Measurements from ENCODE around the gene ACTG1.

Gene ACTG1

DNA sequence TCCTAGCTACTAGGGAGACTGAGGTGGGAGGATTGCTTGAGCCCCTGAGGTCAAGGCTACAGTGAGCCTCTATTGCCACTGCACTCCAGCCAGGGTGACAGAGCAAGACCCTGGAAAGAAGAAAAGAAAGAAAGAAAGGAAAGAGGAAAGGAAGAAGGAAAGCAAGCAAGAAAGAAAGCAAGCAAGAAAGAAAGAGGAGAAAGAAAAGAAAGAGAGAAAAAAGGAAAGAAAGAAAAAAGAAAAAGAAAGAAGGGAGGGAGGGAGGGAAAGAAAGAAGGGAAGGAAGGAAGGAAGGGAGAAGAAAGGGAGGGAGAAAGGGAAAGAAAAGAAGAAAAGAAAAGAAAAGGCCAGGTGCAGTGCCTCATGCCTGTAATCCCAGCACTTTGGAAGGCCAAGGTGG is 9.0 kb downstream of the ACTG1 start:
- Histone ChIP-seq H3K4me2 (no peak overlapping the region), H3K27ac (no peak overlapping the region), H3K4me3 (no peak overlapping the region), H3K9me3 (no peaks in the 10 kb centered on the region), H3K27me3 (peaks cover 5% of the 10 kb centered on the region; the same call in 1 of the 2 replicates), H3K4me1 (peaks cover 8% of the 10 kb centered on the region), H3K9ac (no peak overlapping the region), H4K20me1 (peaks cover 20% of the 10 kb centered on the region), H3K36me3 (peaks cover 4% of the 10 kb centered on the region)
- TF ChIP-seq Cebpa-rat (IDR thresholded peaks at IDR 0.05) = no peak

DNA sequence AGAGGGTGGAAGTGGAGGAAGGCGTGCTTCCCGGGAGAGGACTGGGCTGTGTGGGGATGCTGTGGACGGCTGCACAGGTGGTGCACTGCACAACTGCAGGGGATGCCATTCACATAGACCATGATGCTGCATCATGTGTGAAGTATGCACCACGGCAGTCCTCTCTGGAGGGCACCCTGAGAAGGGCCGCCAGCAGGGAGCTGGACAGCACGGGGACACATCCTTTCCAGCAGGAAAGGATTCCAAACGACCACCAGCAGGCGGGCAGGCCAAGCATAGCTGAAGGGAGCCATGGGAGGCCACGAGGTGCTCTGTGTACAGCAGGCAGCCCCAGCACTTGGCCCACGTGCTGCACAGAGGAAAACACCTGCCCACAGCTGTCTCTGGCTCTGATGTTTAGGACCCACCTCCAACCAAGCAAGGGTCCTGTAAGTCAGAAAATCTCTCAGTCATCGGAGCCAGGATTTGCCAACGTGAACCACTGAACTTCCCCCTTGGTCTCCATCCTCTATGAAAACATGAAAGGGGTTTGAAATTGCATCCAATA is 10.1 kb downstream of the ACTG1 start:
- H3K9me3 ChIP-seq = no peaks in the 10 kb centered on the region
- H3K36me3 ChIP-seq = no peaks in the 10 kb centered on the region
- no peak overlapping the region for H3K4me2 ChIP-seq
- H4K20me1 ChIP-seq = peaks cover 9% of the 10 kb centered on the region
- H3K27me3 ChIP-seq = peaks cover 5% of the 10 kb centered on the region; the same call in 1 of the 2 replicates
- H3K4me1 ChIP-seq = no peaks in the 10 kb centered on the region
- no peak overlapping the region for H3K27ac ChIP-seq
- H3K4me3 ChIP-seq = no peak overlapping the region
- H3K9ac ChIP-seq = no peak overlapping the region
- TF ChIP-seq Cebpa-rat (IDR thresholded peaks at IDR 0.05) = no peak

DNA sequence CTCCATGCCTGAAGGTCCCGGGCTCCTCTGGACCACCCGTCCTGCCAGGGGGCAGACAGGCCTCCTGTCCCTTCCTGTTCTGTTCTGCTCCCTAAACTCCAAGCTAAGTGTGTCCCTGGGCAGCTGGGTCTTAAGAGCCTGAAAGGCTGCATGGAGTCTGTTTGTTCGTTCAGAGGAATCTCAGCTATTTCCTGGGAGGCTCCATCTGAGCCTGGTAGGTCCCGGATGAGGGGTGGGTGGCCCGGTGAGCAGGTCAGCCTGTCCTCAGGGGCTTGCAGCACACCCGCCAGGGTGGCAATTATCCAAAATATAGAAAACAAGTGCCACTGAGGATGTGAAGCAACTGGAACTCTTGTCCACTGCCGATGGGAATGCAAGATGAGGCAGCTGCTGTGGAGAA is 12.6 kb downstream of the ACTG1 start:
- no peak overlapping the region for H3K4me3 ChIP-seq
- H3K9me3 ChIP-seq = no peaks in the 10 kb centered on the region
- H3K36me3 ChIP-seq = no peaks in the 10 kb centered on the region
- H3K4me1 ChIP-seq = peaks cover under 1% of the 10 kb centered on the region
- H3K4me2 ChIP-seq = no peak overlapping the region
- H4K20me1 ChIP-seq = no peaks in the 10 kb centered on the region
- no peak for TF ChIP-seq Cebpa-rat (IDR thresholded peaks at IDR 0.05)
- H3K27ac ChIP-seq = no peak overlapping the region
- H3K27me3 ChIP-seq = peaks cover 5% of the 10 kb centered on the region; the same call in 1 of the 2 replicates
- H3K9ac ChIP-seq = no peak overlapping the region

DNA sequence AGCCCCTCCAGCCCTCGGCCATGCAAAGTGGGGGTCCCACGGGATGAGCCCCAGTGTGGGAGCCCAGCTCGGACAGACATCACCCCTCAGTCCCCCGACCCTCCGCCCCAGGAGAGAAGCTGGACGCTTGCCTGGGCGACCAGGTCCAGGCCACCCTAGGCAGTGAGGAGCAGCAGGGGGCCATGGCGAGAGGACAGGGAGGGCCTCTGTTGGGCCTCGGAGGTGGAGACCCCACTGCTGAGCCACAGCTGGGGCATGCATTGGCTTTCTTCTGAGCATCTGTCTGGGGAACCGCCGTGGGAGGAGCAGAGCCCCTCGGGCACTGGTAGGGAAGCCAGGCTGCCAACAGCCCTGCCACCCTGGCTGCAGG is 13.0 kb downstream of the ACTG1 start:
- H3K4me2 ChIP-seq = no peak overlapping the region
- TF ChIP-seq Cebpa-rat (IDR thresholded peaks at IDR 0.05) = no peak
- H3K9ac ChIP-seq = no peak overlapping the region
- H3K4me3 ChIP-seq = no peak overlapping the region
- no peaks in the 10 kb centered on the region for H4K20me1 ChIP-seq
- no peaks in the 10 kb centered on the region for H3K36me3 ChIP-seq
- peaks cover 5% of the 10 kb centered on the region; the same call in 1 of the 2 replicates for H3K27me3 ChIP-seq
- peaks cover 6% of the 10 kb centered on the region for H3K4me1 ChIP-seq
- H3K27ac ChIP-seq = no peak overlapping the region
- H3K9me3 ChIP-seq = no peaks in the 10 kb centered on the region

DNA sequence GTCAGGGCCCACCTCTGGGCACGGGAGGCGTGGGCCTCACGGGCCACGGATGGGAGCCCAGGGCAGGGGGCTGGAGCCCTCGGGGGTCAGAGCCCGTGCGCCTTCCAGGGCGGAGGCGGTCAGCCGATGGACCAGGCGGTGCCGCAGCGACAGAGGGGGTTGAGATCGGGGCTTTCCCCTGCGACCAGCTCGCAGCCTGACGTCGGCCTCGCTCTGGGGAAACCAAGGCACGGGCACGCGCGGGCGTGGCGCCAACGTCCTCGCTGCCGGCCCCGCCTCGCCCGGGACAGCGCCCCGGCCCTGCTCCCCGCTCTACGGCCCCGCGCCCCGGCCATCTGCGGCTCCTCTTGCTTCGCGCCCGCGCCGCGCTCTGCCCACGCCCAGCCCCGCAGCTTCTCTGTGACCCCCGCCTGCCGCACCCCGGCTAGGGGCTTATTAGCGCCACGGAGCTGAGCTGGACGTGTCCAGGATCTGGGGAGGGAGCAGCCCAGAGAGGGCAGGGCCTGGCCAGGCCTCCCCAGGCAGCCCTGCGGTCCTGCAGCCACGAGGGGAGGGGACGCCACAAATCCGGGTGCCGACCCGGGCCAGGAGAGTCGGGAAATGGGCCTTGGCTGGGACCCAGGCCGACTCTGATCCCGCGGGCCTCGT is 13.5 kb downstream of the ACTG1 start:
- Histone ChIP-seq H3K4me2 (no peak overlapping the region), H3K9ac (no peak overlapping the region), H3K27ac (no peak overlapping the region), H3K36me3 (no peaks in the 10 kb centered on the region), H3K9me3 (no peaks in the 10 kb centered on the region), H3K27me3 (peaks cover 5% of the 10 kb centered on the region; the same call in 1 of the 2 replicates), H3K4me3 (no peak overlapping the region), H3K4me1 (peaks cover 8% of the 10 kb centered on the region), H4K20me1 (no peaks in the 10 kb centered on the region)
- TF ChIP-seq Cebpa-rat (IDR thresholded peaks at IDR 0.05) = no peak

DNA sequence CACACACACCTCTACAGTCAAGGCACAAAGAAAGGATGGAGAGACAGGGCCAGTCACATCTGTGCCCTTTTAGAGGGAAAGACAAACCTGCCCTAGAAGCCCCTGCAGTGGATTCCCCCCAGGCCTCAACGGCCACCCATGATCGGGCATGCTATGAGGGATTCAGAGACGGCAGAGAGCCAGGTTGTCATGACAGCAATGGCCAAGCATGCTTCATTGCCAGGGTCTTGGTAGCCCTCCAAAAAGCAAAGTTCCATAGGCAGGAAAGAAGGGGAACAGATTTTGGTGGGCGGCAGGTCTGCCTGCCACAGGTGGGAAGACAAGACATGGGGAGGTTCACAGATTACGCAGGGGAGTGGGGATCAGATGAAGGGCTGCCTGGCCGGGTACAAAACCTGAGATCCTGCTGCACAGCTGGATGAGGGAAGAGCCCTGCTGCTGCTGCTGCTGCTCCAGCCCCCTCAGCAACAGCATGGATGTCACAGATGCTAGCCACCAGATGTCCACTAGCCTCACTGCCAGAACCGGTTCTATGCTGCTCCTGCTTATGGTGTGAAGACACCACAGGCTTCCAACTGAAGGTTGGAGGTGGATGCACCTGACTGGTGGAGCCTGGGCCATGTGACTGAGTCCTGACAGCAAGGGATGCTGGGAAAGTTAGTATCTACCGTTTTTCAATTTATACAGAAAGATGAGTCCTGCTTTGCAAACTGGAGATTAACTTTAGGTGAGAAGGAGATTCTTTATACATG is 17.8 kb downstream of the ACTG1 start:
- no peak overlapping the region for H3K27ac ChIP-seq
- no peak for TF ChIP-seq Cebpa-rat (IDR thresholded peaks at IDR 0.05)
- H3K27me3 ChIP-seq = peaks cover 5% of the 10 kb centered on the region; the same call in 1 of the 2 replicates
- no peaks in the 10 kb centered on the region for H3K9me3 ChIP-seq
- H3K36me3 ChIP-seq = no peaks in the 10 kb centered on the region
- H3K4me3 ChIP-seq = no peak overlapping the region
- no peaks in the 10 kb centered on the region for H4K20me1 ChIP-seq
- peak overlapping the region; percentile 21 for H3K4me2 ChIP-seq
- peaks cover 40% of the 10 kb centered on the region for H3K4me1 ChIP-seq
- no peak overlapping the region for H3K9ac ChIP-seq

DNA sequence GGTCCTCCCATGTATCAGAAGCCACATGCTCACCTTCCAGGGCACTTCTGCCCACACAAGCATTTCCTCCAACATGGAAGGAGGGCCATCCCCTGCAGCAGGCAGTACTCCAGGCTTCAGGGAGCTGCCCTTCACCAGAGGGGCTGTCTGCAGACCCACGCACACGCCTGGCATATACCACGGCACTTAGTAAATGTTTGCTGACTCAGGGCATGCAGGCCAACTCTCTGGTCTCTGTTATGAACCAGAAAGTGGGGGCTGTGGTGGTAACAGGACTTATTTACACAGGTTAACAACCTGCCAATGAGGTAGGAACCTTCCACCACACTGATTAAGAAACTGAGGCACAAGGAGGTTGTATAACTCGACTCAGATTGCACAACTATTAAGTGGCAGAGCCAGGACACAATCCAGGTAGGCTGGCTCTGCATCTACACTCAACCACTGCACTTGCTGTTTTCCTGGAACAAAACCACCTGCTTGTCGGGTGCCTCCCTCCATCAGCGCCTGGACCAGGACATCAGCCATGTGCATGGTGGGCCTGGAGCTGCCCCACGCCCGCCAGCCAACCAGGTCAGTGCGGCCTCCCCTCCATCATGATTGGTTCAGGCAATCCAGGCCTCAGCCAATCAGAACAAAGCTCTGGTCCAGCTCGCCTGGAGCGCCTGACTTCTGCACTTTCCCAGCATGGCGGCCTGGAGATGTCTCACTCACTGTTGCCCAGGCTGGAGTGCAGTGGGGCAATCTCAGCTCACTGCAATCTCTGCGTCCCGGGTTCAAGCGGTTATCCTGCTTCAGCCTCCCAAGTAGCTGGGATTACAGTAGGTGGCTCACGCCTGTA is 19.2 kb downstream of the ACTG1 start:
- H3K27ac ChIP-seq = no peak overlapping the region
- H3K4me1 ChIP-seq = peaks cover 53% of the 10 kb centered on the region
- no peaks in the 10 kb centered on the region for H3K36me3 ChIP-seq
- H3K9ac ChIP-seq = no peak overlapping the region
- no peak overlapping the region for H3K4me3 ChIP-seq
- TF ChIP-seq Cebpa-rat (IDR thresholded peaks at IDR 0.05) = no peak
- peak overlapping the region; percentile 83 for H3K4me2 ChIP-seq
- no peaks in the 10 kb centered on the region for H3K27me3 ChIP-seq
- H4K20me1 ChIP-seq = no peaks in the 10 kb centered on the region
- H3K9me3 ChIP-seq = no peaks in the 10 kb centered on the region

DNA sequence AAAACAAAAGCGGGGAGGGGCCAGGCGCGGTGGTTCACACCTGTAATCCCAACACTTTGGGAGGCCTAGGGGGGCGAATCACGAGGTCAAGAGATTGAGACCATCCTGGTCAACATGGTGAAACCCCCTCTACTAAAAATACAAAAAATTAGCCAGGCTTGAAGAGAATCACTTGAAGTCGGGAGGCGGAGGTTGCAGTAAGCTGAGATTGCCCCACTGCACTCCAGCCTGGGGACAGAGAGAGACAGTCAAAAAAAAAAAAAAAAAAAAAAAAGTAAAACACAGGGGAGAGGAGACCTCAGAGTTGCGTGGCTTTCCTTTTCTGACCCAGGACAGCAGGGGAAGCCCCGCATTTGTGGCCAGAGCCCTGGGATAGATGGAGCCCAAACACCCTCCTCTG is 19.9 kb downstream of the ACTG1 start:
- Histone ChIP-seq H3K4me1 (peaks cover 57% of the 10 kb centered on the region), H3K4me2 (peak overlapping the region; percentile 83), H3K36me3 (no peaks in the 10 kb centered on the region), H3K27me3 (no peaks in the 10 kb centered on the region), H3K9me3 (no peaks in the 10 kb centered on the region), H4K20me1 (no peaks in the 10 kb centered on the region), H3K9ac (no peak overlapping the region), H3K4me3 (no peak overlapping the region), H3K27ac (no peak overlapping the region)
- no peak for TF ChIP-seq Cebpa-rat (IDR thresholded peaks at IDR 0.05)

DNA sequence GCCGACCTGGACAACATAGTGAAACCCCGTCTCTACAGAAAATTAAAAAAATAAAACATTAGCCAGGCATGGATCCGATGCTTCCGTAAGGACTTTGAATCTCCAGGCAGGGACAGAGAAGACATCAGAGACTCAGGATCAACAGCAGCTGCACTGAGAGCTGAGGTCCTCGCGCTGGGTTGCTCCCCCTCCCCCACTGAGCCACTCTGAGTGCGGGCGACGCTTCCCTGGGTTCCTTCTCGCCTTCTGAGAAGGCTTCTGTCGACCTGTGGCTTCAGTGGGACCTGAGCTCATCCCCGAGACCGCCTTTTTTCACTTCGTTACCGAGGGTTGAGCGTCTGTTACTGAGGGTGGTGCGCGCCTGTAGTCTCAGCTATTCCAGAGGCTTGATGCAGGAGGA is 20.4 kb downstream of the ACTG1 start:
- no peak for TF ChIP-seq Cebpa-rat (IDR thresholded peaks at IDR 0.05)
- H3K4me1 ChIP-seq = peaks cover 62% of the 10 kb centered on the region
- H3K27me3 ChIP-seq = no peaks in the 10 kb centered on the region
- H3K9me3 ChIP-seq = no peaks in the 10 kb centered on the region
- no peak overlapping the region for H3K27ac ChIP-seq
- H4K20me1 ChIP-seq = no peaks in the 10 kb centered on the region
- peak overlapping the region; percentile 83 for H3K4me2 ChIP-seq
- peak overlapping the region; percentile 31; the same call in 1 of the 2 replicates for H3K4me3 ChIP-seq
- H3K9ac ChIP-seq = peak overlapping the region; percentile 40; the same call in 1 of the 2 replicates
- H3K36me3 ChIP-seq = no peaks in the 10 kb centered on the region

Data from BLaER1 (cell line).